ENCODE data around the gene FBXO42. TPM values are rescaled to one million over a fixed set of nuclear protein-coding genes. Genes with fewer than 3 reads are reported as not detected.

FBXO42 gene
- total and polyA plus RNA-seq, 9 of the 15 experiments (the other 6 are each of a cell fraction or from before 2014, with no cell fraction given): 7.2 to 24.8 (median 17.4) TPM

DNA sequence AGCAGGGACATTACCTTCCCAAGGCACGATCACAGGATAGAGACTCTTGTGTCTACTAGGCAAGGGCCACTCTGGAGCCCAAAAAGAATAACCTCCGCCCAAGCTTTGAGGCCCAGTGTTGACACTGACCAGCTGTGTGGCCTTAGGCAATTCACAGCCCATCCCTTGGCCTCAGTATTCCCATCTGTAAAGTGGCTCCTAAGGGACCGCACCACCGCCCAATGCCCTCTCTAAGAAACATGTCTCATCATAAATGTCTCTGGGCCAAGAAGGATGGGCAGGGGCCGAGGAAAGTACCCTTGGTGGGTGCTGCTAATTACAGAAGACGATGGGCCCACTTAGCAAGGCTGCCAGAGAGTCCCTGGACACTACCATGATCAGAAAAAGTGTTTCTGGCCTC lies 140.5 kb downstream of the FBXO42 start:
- Histone ChIP-seq H3K27me3 (ENCODE audit: control insufficient read depth in 2 of 2, insufficient read depth in 2 of 2, low read length in 2 of 2) (no peaks in the 10 kb centered on the region), H3K9ac (ENCODE audit: insufficient read depth in 1 of 2, low read depth in 2 of 2, low read length in 2 of 2) (no peak overlapping the region), H3K27ac (ENCODE audit: extremely low read depth, low read depth, low read length) (no peak overlapping the region), H3K9me1 (ENCODE audit: control insufficient read depth, insufficient read depth, low read length) (peaks cover 3% of the 10 kb centered on the region), H3K79me2 (ENCODE audit: control insufficient read depth, insufficient read depth, low read length) (no peaks in the 10 kb centered on the region), H3K9me3 (replicated peaks; ENCODE audit: control insufficient read depth, insufficient read depth, low read depth, low read length) (no peaks in the 10 kb centered on the region), H3K4me1 (replicated peaks in 1 of 2; ENCODE audit: control insufficient read depth in 2 of 2, insufficient read depth in 2 of 2, low read length in 2 of 2) (peaks cover 25 to 47% of the 10 kb centered on the region in 2 experiments), H3K4me3 (no peak overlapping the region), H4K20me1 (replicated peaks; ENCODE audit: control insufficient read depth, insufficient read depth, low read length) (no peaks in the 10 kb centered on the region), H3K4me2 (ENCODE audit: insufficient read depth, low read length) (no peak overlapping the region), H3K36me3 (ENCODE audit: control insufficient read depth, insufficient read depth, low read length) (no peaks in the 10 kb centered on the region), H2AFZ (ENCODE audit: low read depth, low read length) (no peak overlapping the region)
- CTCF ChIA-PET (ENCODE audit: low intra/inter-chr PET ratio): no interaction called here
- FAIRE-seq: no peak
- BruUV-seq (replicated peaks): no TSS peak
- 55% methylated on average over 6 of the region's 6 CpGs for WGBS (ENCODE audit: insufficient coverage, low coverage, missing lambda C conversion rate)
- TF ChIP-seq RBM25 (IDR thresholded peaks at IDR 0.05; ENCODE audit: low read depth, low read length, severe bottlenecking) (peak; percentile 72), DPF2 (IDR thresholded peaks at IDR 0.05) (no peak), BCOR (IDR thresholded peaks at IDR 0.05) (peak; percentile 58)
- POLR2A ChIA-PET: interaction anchor here (0.6 to 1.5 kb wide), 4 partner anchors 9 to 272 kb away, joined by 4 to 5 read pairs (median 4); partner anchors contain the start of gene CPLANE2
- no peak for ATAC-seq
- intact Hi-C loops (cut with micrococcal nuclease) (no loop called here), in situ Hi-C loops (cut with MboI) (no loop called here)
- no peak for DNase-seq (ENCODE audit: extremely low read depth in 1 of 4, low spot score in 3 of 4)

DNA sequence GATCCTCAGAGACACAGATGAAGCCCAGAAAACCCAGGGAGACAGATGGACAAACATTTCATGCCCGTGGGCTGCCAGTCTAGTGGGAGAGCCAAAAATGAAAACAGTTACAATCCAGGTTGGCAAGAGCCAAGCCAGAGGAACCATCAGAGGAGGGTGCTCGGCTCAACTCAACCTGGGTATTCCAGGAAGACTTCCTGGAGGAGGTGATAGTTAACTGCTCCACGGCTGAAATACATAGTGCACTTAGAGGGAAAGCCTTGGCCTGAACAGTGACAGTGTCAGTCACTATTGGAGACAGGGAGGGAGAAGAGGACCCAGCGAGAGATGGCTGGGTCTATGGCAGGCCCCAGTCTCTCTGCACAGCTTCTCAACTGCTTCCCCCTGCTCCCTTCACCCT lies 141.7 kb downstream of the FBXO42 start:
- Histone ChIP-seq H3K4me2 (ENCODE audit: insufficient read depth, low read length) (no peak overlapping the region), H3K9ac (ENCODE audit: insufficient read depth in 1 of 2, low read depth in 2 of 2, low read length in 2 of 2) (no peak overlapping the region; a peak in 1 of 4 replicates), H3K36me3 (ENCODE audit: control insufficient read depth, insufficient read depth, low read length) (no peaks in the 10 kb centered on the region), H3K27me3 (ENCODE audit: control insufficient read depth in 2 of 2, insufficient read depth in 2 of 2, low read length in 2 of 2) (no peaks in the 10 kb centered on the region), H3K79me2 (ENCODE audit: control insufficient read depth, insufficient read depth, low read length) (peaks cover 7% of the 10 kb centered on the region; the same call in 2 of the 3 replicates), H4K20me1 (replicated peaks; ENCODE audit: control insufficient read depth, insufficient read depth, low read length) (no peaks in the 10 kb centered on the region), H2AFZ (ENCODE audit: low read depth, low read length) (no peak overlapping the region), H3K9me3 (replicated peaks; ENCODE audit: control insufficient read depth, insufficient read depth, low read depth, low read length) (no peaks in the 10 kb centered on the region), H3K27ac (ENCODE audit: extremely low read depth, low read depth, low read length) (no peak overlapping the region), H3K4me3 (no peak overlapping the region), H3K9me1 (ENCODE audit: control insufficient read depth, insufficient read depth, low read length) (no peaks in the 10 kb centered on the region), H3K4me1 (replicated peaks in 1 of 2; ENCODE audit: control insufficient read depth in 2 of 2, insufficient read depth in 2 of 2, low read length in 2 of 2) (peaks cover 24 to 48% of the 10 kb centered on the region in 2 experiments)
- FAIRE-seq (no peak), ATAC-seq (no peak), DNase-seq (ENCODE audit: extremely low read depth in 1 of 4, low spot score in 3 of 4) (no peak)
- in situ Hi-C loops (cut with MboI): no loop called here
- whole genome bisulfite sequencing (ENCODE audit: insufficient coverage, low coverage, missing lambda C conversion rate): 32% methylated on average over 4 of the region's 4 CpGs
- intact Hi-C loops (cut with micrococcal nuclease): no loop called here
- ChIA-PET CTCF (ENCODE audit: low intra/inter-chr PET ratio) (no interaction called here), POLR2A (no interaction called here)
- TF ChIP-seq KDM1A (IDR thresholded peaks at IDR 0.05): peak in 1 of 2 experiments; percentile 68; a peak in 3 of 4 replicates
- peak; percentile 91 for TF ChIP-seq ZNF436 (CRISPR knock-in tag; IDR thresholded peaks at IDR 0.05)
- TF ChIP-seq PTBP1 (IDR thresholded peaks at IDR 0.05; ENCODE audit: low read depth, low read length): 0 out of 2 replicates have a peak, but pooled peaks have one; percentile 75
- TF ChIP-seq RBM25 (IDR thresholded peaks at IDR 0.05; ENCODE audit: low read depth, low read length, severe bottlenecking): peak; percentile 91
- TF ChIP-seq, protein P1, sequence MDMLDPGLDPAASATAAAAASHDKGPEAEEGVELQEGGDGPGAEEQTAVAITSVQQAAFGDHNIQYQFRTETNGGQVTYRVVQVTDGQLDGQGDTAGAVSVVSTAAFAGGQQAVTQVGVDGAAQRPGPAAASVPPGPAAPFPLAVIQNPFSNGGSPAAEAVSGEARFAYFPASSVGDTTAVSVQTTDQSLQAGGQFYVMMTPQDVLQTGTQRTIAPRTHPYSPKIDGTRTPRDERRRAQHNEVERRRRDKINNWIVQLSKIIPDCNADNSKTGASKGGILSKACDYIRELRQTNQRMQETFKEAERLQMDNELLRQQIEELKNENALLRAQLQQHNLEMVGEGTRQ (CRISPR knock-in tag; IDR thresholded peaks at IDR 0.05): no peak
- peak; percentile 91 for TF ChIP-seq BCOR (IDR thresholded peaks at IDR 0.05)
- TF ChIP-seq ZFP36 (IDR thresholded peaks at IDR 0.05; ENCODE audit: low read depth, low read length, partially characterized antibody): peak; percentile 99
- TF ChIP-seq SMARCA5 (IDR thresholded peaks at IDR 0.05): peak; percentile 93
- TF ChIP-seq SMAD2 (IDR thresholded peaks at IDR 0.05; ENCODE audit: low read depth, low read length): no peak
- TF ChIP-seq HIVEP1 (CRISPR knock-in tag; IDR thresholded peaks at IDR 0.05): no peak
- no peak for TF ChIP-seq MTA1 (IDR thresholded peaks at IDR 0.05; ENCODE audit: borderline replicate concordance)
- TF ChIP-seq HDAC2 (IDR thresholded peaks at IDR 0.05): peak; percentile 67; the same call in 1 of the 2 replicates
- TF ChIP-seq, protein P2, sequence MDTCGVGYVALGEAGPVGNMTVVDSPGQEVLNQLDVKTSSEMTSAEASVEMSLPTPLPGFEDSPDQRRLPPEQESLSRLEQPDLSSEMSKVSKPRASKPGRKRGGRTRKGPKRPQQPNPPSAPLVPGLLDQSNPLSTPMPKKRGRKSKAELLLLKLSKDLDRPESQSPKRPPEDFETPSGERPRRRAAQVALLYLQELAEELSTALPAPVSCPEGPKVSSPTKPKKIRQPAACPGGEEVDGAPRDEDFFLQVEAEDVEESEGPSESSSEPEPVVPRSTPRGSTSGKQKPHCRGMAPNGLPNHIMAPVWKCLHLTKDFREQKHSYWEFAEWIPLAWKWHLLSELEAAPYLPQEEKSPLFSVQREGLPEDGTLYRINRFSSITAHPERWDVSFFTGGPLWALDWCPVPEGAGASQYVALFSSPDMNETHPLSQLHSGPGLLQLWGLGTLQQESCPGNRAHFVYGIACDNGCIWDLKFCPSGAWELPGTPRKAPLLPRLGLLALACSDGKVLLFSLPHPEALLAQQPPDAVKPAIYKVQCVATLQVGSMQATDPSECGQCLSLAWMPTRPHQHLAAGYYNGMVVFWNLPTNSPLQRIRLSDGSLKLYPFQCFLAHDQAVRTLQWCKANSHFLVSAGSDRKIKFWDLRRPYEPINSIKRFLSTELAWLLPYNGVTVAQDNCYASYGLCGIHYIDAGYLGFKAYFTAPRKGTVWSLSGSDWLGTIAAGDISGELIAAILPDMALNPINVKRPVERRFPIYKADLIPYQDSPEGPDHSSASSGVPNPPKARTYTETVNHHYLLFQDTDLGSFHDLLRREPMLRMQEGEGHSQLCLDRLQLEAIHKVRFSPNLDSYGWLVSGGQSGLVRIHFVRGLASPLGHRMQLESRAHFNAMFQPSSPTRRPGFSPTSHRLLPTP (IDR thresholded peaks at IDR 0.05; ENCODE audit: borderline replicate concordance, extremely low read depth, insufficient read length): peak; percentile 33
- TF ChIP-seq SRSF9 (IDR thresholded peaks at IDR 0.05; ENCODE audit: borderline replicate concordance, low read depth, low read length): no peak
- no TSS peak for BruUV-seq (replicated peaks)

Measured in K562 (cell line).